ENCODE measurements around the gene KCNMB2.
A peak's percentile ranks its signal among the peaks of the same experiment; 100 is the strongest.

KCNMB2 gene

GRCh38 chr3:178536211-178537079 is at the start of gene KCNMB2:
Gene KCNMB2 (plus strand): TSS chr3:178536436.
- no peaks in the 10 kb centered on the region for H3K36me3 ChIP-seq (ENCODE audit: insufficient read depth, low read length)
- peaks cover 23% of the 10 kb centered on the region for H3K4me1 ChIP-seq (ENCODE audit: insufficient read depth, low read length)
- H3K27me3 ChIP-seq (ENCODE audit: insufficient read depth, low read length) = peaks cover 4% of the 10 kb centered on the region
- H2AFZ ChIP-seq (ENCODE audit: low read depth, low read length) = peak within 1 kb of the TSS; percentile 83
- peak within 1 kb of the TSS; percentile 38 for H3K4me3 ChIP-seq (ENCODE audit: low read length)
- no peaks in the 10 kb centered on the region for H3K9me3 ChIP-seq (ENCODE audit: low read length)

DNA sequence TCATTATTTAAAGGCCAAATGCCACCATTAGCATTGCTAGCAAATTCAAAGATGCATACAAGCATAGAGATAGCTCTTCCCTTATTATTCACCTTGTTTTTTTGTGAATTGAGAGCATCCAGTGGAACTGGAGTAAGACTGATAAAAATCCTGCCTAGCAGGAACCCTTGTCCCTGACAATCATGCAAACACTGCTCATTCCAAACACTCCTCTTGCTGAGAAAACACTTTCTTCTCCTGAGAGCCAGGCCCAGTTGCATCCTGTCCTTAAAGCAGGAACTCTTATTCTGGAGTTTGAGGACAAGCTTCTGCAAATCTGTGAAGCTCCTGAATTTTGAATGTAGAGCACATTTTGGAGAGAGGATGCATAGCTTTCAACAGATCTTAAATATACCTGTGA is 49.3 kb upstream of the KCNMB2 start:
- H3K36me3 ChIP-seq (ENCODE audit: insufficient read depth, low read length) = no peaks in the 10 kb centered on the region
- no peak overlapping the region for H3K4me3 ChIP-seq (ENCODE audit: low read length)
- no peaks in the 10 kb centered on the region for H3K27me3 ChIP-seq (ENCODE audit: insufficient read depth, low read length)
- H3K4me1 ChIP-seq (ENCODE audit: insufficient read depth, low read length) = no peaks in the 10 kb centered on the region
- H3K9me3 ChIP-seq (ENCODE audit: low read length) = no peaks in the 10 kb centered on the region
- H2AFZ ChIP-seq (ENCODE audit: low read depth, low read length) = no peak overlapping the region

DNA sequence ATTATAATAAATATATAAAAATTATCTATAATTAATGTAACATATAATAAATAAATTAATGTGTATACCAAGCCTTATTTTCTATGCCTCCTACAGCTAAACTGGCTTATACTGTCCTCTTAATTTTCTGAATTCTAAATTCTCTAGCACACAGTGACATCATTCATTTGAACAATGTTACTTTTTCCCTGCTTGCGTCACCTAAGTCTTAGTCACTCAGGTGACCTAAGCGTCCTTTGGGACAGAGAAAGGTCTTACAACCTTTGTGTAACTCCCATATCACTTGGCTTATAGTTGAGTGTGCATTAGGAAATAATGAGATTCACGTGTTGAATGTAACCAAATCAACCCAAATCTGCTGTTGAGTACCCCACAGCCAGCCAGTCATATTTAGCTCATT is 48.5 kb upstream of the KCNMB2 start:
- Histone ChIP-seq H3K27me3 (ENCODE audit: insufficient read depth, low read length) (no peaks in the 10 kb centered on the region), H2AFZ (ENCODE audit: low read depth, low read length) (no peak overlapping the region), H3K4me1 (ENCODE audit: insufficient read depth, low read length) (no peaks in the 10 kb centered on the region), H3K36me3 (ENCODE audit: insufficient read depth, low read length) (no peaks in the 10 kb centered on the region), H3K9me3 (ENCODE audit: low read length) (no peaks in the 10 kb centered on the region), H3K4me3 (ENCODE audit: low read length) (no peak overlapping the region)

GRCh38 chr3:178491751-178492150 is 44.5 kb upstream of the KCNMB2 start:
- no peaks in the 10 kb centered on the region for H3K9me3 ChIP-seq (ENCODE audit: low read length)
- no peaks in the 10 kb centered on the region for H3K27me3 ChIP-seq (ENCODE audit: insufficient read depth, low read length)
- no peaks in the 10 kb centered on the region for H3K36me3 ChIP-seq (ENCODE audit: insufficient read depth, low read length)
- no peaks in the 10 kb centered on the region for H3K4me1 ChIP-seq (ENCODE audit: insufficient read depth, low read length)
- H2AFZ ChIP-seq (ENCODE audit: low read depth, low read length) = no peak overlapping the region
- no peak overlapping the region for H3K4me3 ChIP-seq (ENCODE audit: low read length)

DNA sequence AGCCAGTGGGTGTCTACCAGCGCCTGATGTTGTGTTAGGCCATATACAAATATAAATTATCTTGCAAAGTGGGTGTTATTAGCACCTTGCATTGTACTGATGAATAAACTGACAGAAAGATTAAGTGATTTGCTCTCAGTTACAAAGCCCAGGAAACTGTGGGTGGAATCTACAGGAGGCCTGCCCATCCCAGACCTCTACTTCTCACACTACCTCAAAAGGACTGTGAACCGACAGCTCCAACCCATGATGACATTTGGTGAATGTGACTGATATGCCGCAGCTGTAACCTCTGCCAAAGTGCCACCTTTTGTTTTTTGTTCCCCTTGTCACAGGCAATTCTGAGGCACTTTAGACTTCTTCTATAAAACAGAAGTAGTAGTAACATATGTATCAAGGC is 43.7 kb upstream of the KCNMB2 start:
- H2AFZ ChIP-seq (ENCODE audit: low read depth, low read length) = no peak overlapping the region
- no peaks in the 10 kb centered on the region for H3K4me1 ChIP-seq (ENCODE audit: insufficient read depth, low read length)

DNA sequence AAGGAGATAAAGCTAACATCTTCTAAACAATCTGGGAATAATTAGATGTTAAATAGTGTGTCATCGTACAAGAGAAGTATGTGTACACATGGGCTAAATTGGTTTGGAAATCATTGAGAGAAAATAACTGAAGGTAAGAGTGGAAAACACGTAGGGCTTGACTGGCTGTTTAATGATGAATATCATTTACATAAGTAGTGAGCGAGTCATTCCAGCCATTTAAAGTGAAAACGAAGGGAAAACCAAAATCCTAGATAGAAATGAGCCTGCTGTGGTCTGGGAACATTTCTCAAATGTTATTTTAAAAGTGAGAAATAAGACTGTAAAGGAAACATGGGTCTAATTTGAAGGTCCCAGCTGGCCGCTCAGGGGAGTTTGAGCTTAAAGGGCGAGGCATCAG is 41.9 kb upstream of the KCNMB2 start:
- Histone ChIP-seq H3K9me3 (ENCODE audit: low read length) (no peaks in the 10 kb centered on the region), H3K4me3 (ENCODE audit: low read length) (no peak overlapping the region), H3K27me3 (ENCODE audit: insufficient read depth, low read length) (no peaks in the 10 kb centered on the region), H3K36me3 (ENCODE audit: insufficient read depth, low read length) (no peaks in the 10 kb centered on the region), H3K4me1 (ENCODE audit: insufficient read depth, low read length) (no peaks in the 10 kb centered on the region), H2AFZ (ENCODE audit: low read depth, low read length) (no peak overlapping the region)

More for the DNA sequence above, 43.7 kb upstream of the KCNMB2 start:
- no peak overlapping the region for H3K4me3 ChIP-seq (ENCODE audit: low read length)
- no peaks in the 10 kb centered on the region for H3K27me3 ChIP-seq (ENCODE audit: insufficient read depth, low read length)
- H3K9me3 ChIP-seq (ENCODE audit: low read length) = no peaks in the 10 kb centered on the region
- no peaks in the 10 kb centered on the region for H3K36me3 ChIP-seq (ENCODE audit: insufficient read depth, low read length)

DNA sequence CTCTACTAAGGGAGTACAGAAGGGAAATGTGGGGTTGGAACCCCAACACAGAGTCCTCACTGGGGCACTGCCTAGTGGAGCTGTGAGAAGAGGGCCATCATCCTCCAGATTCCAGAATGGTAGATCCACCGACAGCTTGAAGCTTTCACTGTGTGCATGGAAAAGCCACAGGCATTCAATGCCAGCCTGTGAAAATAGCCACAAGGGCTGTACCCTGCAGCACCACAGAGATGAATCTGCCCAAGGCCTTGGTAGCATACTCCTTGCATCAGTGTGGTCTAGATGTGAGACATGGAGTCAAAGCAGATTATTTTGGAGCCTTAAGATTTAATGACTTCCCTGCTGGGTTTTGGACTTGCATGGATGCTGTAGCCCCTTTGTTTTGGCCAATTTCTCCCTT is 39.3 kb upstream of the KCNMB2 start:
- Histone ChIP-seq H3K9me3 (ENCODE audit: low read length) (no peaks in the 10 kb centered on the region), H3K36me3 (ENCODE audit: insufficient read depth, low read length) (no peaks in the 10 kb centered on the region), H3K4me1 (ENCODE audit: insufficient read depth, low read length) (no peaks in the 10 kb centered on the region), H3K4me3 (ENCODE audit: low read length) (no peak overlapping the region), H3K27me3 (ENCODE audit: insufficient read depth, low read length) (no peaks in the 10 kb centered on the region), H2AFZ (ENCODE audit: low read depth, low read length) (no peak overlapping the region)

DNA sequence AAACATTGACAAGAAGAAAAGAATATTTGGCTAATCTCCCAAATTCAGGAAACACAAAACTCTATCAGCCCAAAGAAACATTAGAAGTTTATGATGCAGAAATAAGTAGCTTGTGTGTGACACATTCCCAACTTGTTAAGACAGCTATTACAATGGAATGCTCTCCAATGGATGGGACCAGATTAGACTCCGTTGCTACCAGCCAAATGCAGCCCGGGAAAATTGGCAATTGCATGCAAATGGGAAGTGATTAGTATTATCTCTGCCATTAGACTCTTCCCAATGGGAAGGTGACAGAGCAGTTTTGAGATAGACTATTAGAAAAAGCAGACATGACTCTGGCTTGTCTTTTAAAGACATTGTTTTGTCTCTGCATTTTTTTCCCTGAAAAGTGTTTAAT is 37.4 kb upstream of the KCNMB2 start:
- H3K4me1 ChIP-seq (ENCODE audit: insufficient read depth, low read length) = no peaks in the 10 kb centered on the region

DNA sequence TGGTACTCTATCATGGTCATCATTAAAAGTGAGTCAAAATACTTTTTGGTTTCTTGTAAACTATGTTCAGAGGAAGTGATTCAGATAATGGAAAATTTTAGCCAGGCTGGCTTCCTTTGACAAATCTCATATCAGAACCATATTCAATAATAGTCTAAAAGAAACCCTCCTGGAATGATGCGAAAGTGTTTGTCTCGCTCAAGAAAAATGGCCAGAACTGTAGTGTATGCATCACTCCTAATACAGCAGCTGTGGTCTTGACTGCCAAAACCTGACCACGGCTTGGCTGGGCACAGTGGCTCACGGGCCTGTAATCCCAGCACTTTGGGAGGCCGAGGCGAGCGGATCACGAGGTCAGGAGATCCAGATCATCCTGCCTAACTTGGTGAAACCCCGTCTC is 35.6 kb upstream of the KCNMB2 start:
- Histone ChIP-seq H3K4me3 (ENCODE audit: low read length) (no peak overlapping the region), H2AFZ (ENCODE audit: low read depth, low read length) (no peak overlapping the region), H3K27me3 (ENCODE audit: insufficient read depth, low read length) (no peaks in the 10 kb centered on the region)

More for the DNA sequence above, 37.4 kb upstream of the KCNMB2 start:
- H3K4me3 ChIP-seq (ENCODE audit: low read length) = no peak overlapping the region
- H3K27me3 ChIP-seq (ENCODE audit: insufficient read depth, low read length) = no peaks in the 10 kb centered on the region
- no peaks in the 10 kb centered on the region for H3K36me3 ChIP-seq (ENCODE audit: insufficient read depth, low read length)
- no peak overlapping the region for H2AFZ ChIP-seq (ENCODE audit: low read depth, low read length)
- H3K9me3 ChIP-seq (ENCODE audit: low read length) = no peaks in the 10 kb centered on the region

DNA sequence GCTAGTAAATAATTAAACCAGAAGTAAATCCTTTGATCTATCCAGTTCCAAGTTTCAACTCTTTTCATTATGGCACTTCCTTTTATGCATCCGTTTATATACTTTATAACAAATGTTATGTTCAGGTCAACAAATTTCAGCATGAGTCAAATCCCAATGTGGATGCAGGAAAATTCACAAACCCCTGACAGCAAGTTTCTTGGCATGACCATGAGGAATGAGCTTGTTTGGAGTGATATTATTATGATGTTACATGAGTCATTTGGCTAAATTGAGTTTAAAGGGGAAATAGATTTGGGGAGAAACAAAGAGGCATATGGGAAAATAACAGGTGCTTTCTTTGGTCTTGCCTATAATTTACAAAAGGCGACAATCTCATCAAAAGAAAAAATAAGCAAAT is 32.1 kb upstream of the KCNMB2 start:
- H3K4me1 ChIP-seq (ENCODE audit: insufficient read depth, low read length) = no peaks in the 10 kb centered on the region
- no peak overlapping the region for H2AFZ ChIP-seq (ENCODE audit: low read depth, low read length)
- no peaks in the 10 kb centered on the region for H3K27me3 ChIP-seq (ENCODE audit: insufficient read depth, low read length)
- no peaks in the 10 kb centered on the region for H3K36me3 ChIP-seq (ENCODE audit: insufficient read depth, low read length)
- no peaks in the 10 kb centered on the region for H3K9me3 ChIP-seq (ENCODE audit: low read length)
- no peak overlapping the region for H3K4me3 ChIP-seq (ENCODE audit: low read length)

More for the DNA sequence above, 35.6 kb upstream of the KCNMB2 start:
- Histone ChIP-seq H3K9me3 (ENCODE audit: low read length) (no peaks in the 10 kb centered on the region), H3K36me3 (ENCODE audit: insufficient read depth, low read length) (no peaks in the 10 kb centered on the region), H3K4me1 (ENCODE audit: insufficient read depth, low read length) (no peaks in the 10 kb centered on the region)

GRCh38 chr3:178505832-178506231 is 30.4 kb upstream of the KCNMB2 start:
- H3K9me3 ChIP-seq (ENCODE audit: low read length) = no peaks in the 10 kb centered on the region
- H3K36me3 ChIP-seq (ENCODE audit: insufficient read depth, low read length) = no peaks in the 10 kb centered on the region
- no peaks in the 10 kb centered on the region for H3K4me1 ChIP-seq (ENCODE audit: insufficient read depth, low read length)
- no peak overlapping the region for H3K4me3 ChIP-seq (ENCODE audit: low read length)
- H3K27me3 ChIP-seq (ENCODE audit: insufficient read depth, low read length) = no peaks in the 10 kb centered on the region
- H2AFZ ChIP-seq (ENCODE audit: low read depth, low read length) = no peak overlapping the region

GRCh38 chr3:178507507-178508442 is 28.5 kb upstream of the KCNMB2 start:
- H3K4me3 ChIP-seq (ENCODE audit: low read length) = no peak overlapping the region
- H3K9me3 ChIP-seq (ENCODE audit: low read length) = no peaks in the 10 kb centered on the region
- no peaks in the 10 kb centered on the region for H3K4me1 ChIP-seq (ENCODE audit: insufficient read depth, low read length)
- no peaks in the 10 kb centered on the region for H3K27me3 ChIP-seq (ENCODE audit: insufficient read depth, low read length)
- H3K36me3 ChIP-seq (ENCODE audit: insufficient read depth, low read length) = no peaks in the 10 kb centered on the region
- H2AFZ ChIP-seq (ENCODE audit: low read depth, low read length) = no peak overlapping the region

DNA sequence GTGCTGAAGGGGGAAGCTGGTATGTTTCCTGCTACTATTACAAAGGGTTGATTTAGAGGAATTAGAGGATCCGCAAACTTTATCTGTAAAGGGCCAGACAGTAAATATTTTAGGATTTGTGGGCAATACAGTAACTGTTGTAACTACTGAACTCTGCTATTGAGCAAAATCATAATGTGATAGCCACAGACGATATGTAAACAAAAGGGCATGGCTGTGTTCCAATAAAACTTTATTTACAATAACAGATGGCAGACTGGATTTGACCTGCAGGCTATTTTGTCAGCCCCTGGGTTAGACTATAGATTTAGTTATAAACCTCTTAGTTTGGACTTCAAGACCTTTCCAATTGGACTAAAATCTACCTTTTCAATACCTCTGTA is 27.8 kb upstream of the KCNMB2 start:
- no peaks in the 10 kb centered on the region for H3K9me3 ChIP-seq (ENCODE audit: low read length)
- no peak overlapping the region for H3K4me3 ChIP-seq (ENCODE audit: low read length)
- H3K27me3 ChIP-seq (ENCODE audit: insufficient read depth, low read length) = no peaks in the 10 kb centered on the region
- H3K4me1 ChIP-seq (ENCODE audit: insufficient read depth, low read length) = no peaks in the 10 kb centered on the region
- H2AFZ ChIP-seq (ENCODE audit: low read depth, low read length) = no peak overlapping the region
- H3K36me3 ChIP-seq (ENCODE audit: insufficient read depth, low read length) = no peaks in the 10 kb centered on the region
